ENCODE measurements around the gene SPACA9.

- TF ChIP-seq POLR2A (IDR thresholded peaks at IDR 0.05; ENCODE audit: low read depth, low read length) (no peak), POLR2AphosphoS5 (IDR thresholded peaks at IDR 0.05; ENCODE audit: low read depth, low read length) (no peak)
These were observed 18.2 kb downstream of the SPACA9 start for GRCh38 chr9:132896906-132897305.

Measured in GM12891 (cell line).